ENCODE data around the gene GASK1A.
"Not testable (repeated sequence)": the region's sequence is repeated elsewhere in the genome, so short reads cannot be mapped to it uniquely, and the experiment has no call there.

The GASK1A gene

DNA sequence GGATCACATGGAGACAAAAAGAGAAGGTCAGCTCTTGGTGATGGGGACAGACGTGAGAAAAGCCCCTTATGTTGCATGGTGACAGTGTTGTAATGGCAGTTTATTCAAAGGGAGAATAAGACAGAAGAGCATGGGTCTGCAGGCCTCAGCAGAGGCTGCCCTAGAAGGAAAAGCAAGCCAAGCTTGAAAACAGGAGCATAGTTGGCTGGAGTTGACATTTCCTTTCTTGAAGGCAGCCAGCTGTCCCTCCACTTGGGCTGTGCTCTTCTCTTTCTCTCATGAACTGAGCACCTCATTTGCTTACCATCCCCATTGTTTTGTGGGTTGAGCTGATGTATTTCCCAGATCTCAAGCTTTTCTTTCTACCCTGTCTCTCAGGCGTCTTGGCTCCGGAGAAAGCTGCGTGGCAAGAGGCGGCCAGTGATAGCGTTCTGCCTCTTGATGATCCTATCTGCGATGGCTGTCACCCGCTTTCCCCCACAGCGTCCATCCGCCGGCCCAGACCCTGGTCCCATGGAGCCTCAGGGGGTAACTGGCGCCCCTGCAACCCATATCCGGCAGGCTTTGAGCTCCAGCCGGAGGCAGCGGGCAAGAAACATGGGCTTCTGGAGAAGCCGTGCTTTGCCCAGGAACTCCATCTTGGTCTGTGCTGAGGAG lies 52.9 kb downstream of the GASK1A start:
- DNase-seq (ENCODE audit: low spot score): no peak

DNA sequence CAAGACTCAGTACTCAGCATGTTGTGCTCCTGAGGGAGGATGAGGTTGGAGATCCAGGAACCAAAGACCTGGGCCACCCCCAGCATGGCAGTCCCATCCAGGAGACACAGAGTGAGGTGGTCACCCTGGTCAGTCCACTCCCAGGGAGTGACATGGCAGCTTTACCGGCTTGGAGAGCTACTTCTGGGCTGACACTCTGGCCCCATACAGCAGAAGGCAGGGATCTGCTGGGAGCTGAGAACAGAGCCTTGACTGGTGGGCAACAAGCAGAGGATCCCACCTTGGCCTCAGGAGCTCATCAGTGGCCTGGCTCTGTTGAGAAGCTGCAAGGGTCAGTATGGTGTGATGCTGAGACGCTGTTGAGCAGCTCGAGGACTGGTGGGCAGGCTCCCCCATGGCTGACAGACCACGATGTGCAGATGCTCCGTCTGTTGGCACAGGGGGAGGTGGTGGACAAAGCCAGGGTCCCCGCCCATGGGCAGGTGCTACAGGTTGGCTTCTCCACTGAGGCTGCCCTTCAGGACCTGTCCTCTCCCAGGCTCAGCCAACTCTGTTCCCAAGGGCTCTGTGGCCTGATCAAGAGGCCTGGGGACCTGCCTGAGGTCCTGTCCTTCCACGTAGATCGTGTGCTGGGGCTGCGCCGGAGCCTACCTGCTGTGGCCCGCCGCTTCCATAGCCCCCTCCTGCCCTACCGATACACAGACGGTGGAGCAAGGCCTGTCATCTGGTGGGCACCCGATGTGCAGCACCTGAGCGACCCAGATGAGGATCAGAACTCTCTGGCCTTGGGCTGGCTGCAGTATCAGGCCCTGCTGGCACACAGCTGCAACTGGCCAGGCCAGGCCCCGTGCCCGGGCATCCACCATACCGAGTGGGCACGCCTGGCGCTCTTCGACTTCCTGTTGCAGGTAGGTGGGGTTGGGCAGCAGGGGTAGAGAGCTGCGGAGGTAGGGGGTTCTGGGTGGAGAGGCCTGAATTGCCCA lies 53.8 kb downstream of the GASK1A start:
- no peak for DNase-seq (ENCODE audit: low spot score)

- DNase-seq (ENCODE audit: low spot score): no peak
Measured at GRCh38 chr3:43034200-43034599, 55.1 kb downstream of the GASK1A start.

GRCh38 chr3:43034911-43035310 lies 55.8 kb downstream of the GASK1A start:
- no peak for DNase-seq (ENCODE audit: low spot score)

DNA sequence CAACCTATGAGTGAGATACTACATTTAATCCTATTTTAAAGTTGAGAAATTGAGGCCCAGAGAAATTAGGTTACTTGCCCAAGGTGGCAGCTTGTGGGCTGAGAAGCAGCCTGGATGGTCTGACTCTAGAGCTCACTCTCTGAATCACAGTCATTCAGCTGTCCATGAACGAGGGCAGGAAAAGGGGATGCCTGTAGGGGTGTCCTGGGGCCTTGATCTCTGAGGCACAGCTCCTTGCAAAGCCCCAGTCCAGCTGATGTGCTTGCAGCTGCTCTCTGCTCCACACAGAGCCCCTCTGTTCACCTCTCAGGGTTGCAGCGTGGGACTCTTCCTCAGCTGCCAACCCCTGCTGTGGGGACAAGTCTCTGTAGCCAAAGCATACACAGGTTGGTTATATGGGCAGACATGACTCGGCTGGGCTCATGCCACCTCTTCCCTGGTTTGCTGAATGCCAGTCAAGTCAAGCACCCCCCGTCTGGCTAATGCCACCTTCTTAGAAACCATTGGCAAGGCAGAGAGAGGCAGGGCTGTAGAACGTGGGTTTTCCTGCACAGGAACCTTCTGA lies 56.8 kb downstream of the GASK1A start:
- DNase-seq (ENCODE audit: low spot score): no peak

DNA sequence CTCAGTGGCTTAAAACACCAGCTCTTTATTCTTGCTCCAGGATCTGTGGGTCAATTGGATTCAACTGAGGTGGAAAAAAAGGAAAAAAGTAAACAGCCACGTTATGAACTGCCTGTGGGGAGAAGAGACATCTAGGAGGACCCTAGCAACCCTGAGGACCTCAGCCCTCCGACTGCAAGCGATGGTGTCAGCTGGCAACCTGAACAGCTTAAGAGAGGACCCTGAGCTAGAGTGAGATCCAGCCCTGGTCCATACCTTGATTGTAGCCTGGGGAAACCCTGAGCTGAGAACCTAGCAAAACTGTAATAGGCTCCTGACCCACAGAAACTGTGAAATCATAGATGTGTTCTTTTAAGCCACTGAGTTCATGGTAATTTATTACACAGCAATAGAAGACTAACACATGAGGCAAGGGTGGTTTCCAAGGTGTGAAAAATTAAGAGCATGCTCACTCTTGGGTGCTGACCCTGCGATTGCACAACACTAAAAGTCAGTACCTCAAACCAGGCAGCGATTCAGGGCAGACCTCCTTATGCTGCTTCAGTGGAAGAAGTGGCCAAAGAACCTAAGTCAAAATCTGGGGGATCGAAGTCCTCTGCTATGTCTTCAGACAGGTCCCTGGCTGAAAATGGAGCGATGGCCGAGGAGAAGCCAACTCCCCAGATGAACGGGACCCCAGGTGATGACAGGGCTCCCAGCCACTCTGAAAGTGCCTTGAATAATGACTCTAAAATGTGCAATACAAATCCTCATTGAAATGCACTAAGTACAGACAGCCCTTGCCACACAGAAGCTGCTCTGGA lies 57.7 kb downstream of the GASK1A start:
- DNase-seq (ENCODE audit: low spot score): no peak

DNA sequence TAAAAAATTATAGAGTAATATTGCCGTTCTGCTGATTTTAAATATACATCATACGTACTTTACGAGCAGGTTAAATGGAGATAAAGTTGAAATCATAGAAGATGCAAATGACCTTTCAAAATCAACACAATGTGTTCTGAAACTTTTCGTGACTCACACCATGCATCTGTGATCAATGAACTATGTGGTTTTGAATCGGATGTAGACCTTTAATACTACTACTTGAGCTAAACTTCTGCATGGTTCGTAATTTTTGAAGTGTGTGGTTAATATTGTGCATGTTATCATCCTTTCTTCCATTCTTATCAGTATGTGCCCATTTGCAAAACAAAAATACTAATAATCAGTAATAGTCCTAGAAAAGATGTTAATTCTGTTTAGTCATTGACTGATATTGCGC lies 58.9 kb downstream of the GASK1A start:
- no peak for DNase-seq (ENCODE audit: low spot score)

- no peak for DNase-seq (ENCODE audit: low spot score)
Measured at GRCh38 chr3:43041517-43041916, 62.4 kb downstream of the GASK1A start.

DNA sequence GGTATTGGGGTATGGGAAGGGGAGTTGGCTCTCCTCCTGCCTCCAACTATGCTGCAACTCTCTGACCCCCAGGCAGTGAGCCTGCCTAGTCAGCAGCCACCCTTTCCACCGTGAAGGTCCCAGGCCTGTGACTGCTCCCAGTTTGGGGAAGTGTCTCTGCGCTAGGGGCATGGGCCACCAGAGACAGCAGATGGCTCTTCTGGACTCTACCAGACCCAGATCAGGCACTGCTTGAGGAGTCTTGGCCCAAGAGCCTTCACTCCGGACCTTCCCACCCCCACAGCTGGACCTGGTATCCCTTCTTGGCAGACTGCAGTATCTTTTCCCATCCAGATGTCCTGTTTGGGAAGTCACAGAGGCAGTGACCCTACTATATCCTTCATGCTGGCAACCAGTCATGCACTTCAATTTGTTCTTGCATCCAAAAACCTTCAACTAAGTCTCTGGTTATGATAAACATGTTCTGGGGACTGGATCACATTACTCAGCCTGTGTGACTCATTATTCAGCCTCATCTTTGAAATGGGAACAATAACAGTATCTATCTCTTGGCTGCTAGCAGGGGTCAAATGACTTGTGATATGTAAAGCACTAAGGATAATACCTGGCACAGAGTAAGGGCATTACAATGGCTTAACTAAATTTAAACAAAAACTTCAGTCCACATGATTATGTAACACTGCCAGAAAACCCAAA lies 64.1 kb downstream of the GASK1A start:
- no peak for DNase-seq (ENCODE audit: low spot score)

GRCh38 chr3:43043793-43044192 lies 64.7 kb downstream of the GASK1A start:
- DNase-seq (ENCODE audit: low spot score): no peak

- DNase-seq (ENCODE audit: low spot score): not testable (repeated sequence)
Measured at GRCh38 chr3:43045079-43045478, 66.0 kb downstream of the GASK1A start.

DNA sequence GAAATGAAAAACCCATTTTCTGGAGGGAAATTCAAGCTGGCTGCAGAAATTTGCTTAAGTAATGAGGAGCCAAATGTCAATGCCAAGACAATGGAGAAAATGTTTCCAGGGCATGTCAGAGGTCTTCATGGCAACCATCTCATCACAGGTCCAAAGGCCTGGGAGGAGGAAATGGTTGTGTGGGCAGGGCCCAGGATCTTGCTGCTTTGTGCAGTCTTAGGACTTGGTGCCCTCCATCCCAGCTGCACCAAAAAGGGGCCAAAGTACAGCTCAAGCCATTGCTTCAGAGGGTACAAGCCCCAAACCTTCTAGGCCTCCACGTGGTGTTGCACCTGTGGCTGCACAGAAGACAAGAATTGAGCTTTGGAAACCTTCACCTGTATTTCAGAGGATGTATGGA lies 67.5 kb downstream of the GASK1A start:
- DNase-seq (ENCODE audit: low spot score): no peak

DNA sequence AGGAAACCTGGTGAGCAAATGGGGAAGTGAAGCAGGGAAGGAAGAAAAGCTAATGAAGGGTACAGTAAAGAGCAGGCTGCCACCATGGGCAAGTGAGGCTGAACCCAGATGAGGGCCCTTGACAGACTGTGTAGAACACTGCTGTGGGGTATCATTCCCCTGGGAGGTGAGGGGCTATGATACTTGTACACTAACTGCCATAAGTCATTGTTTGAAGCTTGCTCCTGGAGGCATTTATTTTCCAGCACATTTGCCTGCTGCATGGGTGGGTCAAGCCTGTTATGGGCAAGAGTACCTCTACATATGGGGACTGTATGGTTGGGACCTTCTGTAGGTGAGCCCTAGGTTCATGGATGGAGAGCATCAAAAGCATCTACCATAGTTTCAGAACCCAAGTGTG lies 69.4 kb downstream of the GASK1A start:
- no peak for DNase-seq (ENCODE audit: low spot score)

DNA sequence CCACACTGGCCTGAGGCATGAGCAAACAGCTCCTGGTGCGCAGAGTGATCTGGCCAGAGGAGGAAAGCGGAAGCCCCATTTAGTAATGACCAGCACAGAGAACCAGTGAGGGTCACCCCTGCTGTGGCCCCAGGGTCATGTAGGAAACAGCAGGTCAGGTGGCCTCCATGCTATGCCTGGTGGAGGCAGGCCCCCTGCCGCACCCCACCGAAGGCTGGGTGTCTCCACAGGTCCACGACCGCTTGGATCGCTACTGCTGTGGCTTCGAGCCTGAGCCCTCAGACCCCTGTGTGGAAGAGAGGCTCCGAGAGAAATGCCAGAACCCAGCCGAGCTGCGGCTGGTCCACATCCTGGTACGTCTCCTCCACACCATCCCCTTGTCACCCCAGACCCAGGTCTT lies 74.2 kb downstream of the GASK1A start:
- no peak for DNase-seq (ENCODE audit: low spot score)

DNA sequence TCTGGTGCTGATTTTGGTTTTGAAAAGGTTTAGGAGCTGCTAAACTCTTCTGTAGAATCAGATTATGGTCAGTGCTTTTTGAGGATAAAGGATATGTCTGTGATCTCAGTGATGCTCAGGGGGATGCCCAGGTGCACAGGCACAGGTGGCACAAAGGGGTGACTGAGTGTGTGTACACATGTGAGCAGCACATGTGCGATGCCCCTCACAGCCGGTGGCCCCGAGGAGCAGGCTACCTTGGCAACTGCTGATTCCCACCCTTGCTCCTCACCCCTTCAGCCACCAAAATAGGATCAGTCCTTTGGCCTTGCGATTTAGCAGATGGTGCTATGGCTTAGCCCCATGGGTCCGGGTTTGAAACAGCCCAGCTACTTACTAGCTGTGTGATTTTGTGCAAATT lies 75.6 kb downstream of the GASK1A start:
- no peak for DNase-seq (ENCODE audit: low spot score)

GRCh38 chr3:43055393-43055792 lies 76.3 kb downstream of the GASK1A start:
- DNase-seq (ENCODE audit: low spot score): no peak

GRCh38 chr3:43055806-43056770 lies 77.0 kb downstream of the GASK1A start:
- no peak for DNase-seq (ENCODE audit: low spot score)

DNA sequence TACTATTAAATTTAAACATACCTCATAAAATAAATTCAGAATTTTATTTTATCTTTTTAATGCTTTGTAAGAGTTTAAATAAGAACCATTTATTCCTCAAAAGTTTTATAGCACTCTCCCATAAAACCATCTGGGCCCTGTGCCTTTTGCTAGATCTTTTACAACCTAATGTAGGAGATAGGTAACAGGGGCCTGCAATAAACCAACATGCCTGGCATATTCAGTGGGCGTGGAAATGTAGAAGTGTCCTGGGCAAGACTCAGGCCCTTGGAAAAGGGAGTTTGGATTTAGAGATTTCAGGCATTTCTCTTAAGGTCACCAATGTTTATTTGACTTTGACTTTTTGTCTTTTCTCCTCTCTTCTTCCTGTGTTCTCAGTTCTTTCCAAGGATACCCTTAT lies 80.3 kb downstream of the GASK1A start:
- no peak for DNase-seq (ENCODE audit: low spot score)

DNA sequence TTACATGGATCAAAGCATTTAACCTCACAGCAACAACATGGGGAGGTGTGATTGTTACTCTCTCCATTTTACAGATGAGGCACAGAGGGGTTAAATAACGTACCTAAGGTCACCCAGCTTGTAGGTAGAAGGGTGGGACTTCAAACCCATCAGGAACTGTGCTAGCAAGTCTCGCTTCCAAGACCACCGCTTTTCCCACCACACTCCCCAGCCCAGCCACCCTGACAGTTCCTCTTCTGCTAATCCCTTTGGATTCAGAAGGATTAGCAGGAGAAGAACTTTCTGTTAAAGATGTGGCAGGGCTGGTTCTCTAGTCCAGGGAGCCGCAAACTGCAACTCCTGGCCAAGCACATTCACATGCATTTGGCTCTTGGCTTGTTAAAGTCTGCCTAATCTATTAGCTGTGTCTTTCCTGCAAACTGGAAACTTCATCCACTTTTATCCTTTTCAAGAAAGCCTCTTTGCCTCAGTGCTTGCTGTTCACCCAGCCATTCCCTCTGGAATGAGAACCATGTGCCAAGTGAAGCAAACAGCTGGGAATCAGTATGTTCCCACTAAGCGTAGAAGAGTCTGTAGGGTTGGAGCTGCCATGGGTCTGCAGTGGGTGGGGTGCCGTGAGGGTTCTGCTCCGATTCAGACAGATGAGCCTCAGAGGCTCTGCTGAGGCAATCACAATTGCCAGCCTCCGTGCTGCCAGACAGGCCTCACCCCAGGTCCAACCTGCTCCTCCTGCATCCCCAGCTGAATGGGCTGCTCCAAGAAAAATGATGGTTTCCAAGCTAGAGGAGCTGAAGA lies 82.2 kb downstream of the GASK1A start:
- DNase-seq (ENCODE audit: low spot score): no peak

All from germinal center (tissue), 1 donor.